Activated CD8-positive, alpha-beta memory T cell treated with anti-CD3 and anti-CD28 coated beads for 48 hours (primary cell): ENCODE data around the gene ZNF302.

ENCODE experiments used
- DNase-seq, 3 experiments: peaks; one replicate each; pipeline ENCODE4 v3.0.0-alpha.2; 2020; ENCODE audit warnings: low read depth in 2 of 3, low spot score in 2 of 3

ZNF302 gene

DNA sequence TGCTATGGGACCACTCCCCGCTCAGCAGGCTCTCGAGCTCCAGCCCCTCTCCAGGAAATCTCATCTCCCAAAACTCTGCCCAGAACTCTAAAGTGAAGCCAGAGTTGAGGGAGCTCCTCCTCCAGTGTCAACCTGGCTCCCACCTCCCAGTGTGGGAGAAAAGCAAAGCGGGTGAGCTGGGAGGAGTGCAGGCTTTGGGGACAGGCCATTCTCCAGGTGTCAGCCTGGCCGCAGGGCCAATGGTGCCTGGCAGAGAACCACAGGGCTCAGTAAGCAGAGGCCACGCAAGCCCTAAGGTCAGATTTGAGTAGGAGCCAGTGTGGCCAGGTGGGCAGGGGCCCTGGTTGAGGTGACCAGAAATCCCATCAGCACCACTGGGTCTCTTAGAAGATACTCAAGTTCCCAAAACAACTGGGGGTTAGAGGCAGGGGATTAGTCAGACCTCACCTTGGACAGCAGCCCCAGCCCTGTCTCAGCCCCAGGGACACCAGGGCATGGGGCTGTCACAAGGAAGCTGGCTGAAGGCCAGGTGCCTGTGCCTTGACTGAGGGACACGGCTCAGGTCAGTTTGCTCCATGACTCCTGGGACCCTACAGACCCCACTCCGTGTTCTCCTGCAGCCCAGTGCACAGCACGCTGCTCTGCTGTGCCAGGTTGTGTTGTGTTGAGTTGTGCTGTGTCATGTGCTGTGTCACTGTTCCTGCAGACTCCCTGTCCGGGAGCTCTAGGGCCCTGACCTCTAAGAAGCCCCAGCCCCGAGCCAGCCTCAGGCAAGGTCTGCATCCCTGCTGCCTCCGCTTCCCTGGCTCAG is 53.7 kb downstream of the ZNF302 start:
- DNase-seq = no peak

DNA sequence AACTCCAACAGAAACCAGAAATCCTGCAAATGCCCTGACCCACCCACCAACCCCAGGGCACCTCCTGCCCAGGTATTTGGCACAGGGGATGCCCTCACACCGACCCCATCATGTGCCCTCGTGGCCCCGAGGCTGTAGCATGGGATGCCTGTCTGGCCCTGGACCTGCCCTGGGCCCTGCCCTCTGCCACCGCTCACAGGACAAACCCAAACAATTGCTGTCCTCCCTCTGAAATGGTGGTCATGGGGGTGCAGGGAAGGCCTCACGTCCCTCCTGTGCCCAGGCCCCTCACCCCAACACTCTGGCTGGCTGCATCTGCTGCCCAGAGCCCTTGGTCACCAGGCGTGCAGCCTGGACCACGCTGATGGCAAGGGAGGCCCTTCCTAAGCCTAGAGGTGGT is 54.5 kb downstream of the ZNF302 start:
- no peak for DNase-seq

DNA sequence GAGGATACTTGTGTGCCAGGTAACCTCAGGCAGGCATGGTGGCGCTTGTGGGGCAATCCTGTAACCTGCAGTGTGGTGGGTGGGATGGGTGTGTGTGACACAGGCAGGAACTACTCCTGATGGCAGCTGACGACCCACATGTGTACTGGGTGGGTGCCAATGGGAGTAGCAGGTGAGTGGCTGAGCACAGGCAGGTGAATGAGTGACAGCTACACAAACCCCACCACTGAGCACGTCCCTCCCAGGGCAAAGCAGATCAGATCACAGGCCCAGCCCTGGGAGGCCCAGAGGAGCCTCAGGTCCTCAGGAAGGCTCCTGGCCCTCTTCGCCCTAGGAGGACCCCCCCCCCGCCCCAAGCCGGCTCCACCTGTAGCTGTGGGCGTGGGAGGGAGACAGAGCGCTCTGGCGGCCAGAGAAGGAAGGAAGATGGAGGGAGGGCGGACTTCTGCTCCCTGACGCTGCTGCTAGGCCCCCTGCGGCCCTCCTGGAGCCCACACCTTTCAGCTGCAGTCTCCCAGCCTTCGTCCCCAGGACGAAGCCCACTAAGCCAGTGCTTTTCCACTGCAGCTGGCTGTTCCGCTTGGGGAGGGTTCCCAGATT is 55.2 kb downstream of the ZNF302 start:
- no peak for DNase-seq

DNA sequence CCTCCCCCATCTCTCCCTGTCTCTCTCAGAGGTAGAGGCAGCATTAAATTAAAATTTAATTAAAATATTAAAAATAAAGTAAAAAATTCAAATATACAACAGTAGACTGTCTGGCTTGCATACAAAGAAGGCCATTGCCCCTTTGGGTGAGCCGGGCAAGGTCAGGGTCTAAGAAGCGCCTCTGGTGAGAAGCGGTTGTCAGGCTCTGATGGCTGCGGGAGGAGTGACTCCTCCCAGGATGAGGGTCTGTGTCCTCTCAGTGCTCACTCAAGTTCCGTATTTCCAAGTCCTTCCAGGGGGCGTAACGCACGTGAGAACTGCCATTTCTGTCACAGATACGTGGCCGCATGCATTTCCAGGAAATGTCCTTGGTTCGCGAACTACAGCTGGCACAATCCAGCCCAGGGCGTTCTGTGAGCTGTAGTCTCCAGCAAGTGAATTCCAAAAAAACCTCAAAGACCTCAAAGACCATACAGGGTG is 55.8 kb downstream of the ZNF302 start:
- no peak for DNase-seq

DNA sequence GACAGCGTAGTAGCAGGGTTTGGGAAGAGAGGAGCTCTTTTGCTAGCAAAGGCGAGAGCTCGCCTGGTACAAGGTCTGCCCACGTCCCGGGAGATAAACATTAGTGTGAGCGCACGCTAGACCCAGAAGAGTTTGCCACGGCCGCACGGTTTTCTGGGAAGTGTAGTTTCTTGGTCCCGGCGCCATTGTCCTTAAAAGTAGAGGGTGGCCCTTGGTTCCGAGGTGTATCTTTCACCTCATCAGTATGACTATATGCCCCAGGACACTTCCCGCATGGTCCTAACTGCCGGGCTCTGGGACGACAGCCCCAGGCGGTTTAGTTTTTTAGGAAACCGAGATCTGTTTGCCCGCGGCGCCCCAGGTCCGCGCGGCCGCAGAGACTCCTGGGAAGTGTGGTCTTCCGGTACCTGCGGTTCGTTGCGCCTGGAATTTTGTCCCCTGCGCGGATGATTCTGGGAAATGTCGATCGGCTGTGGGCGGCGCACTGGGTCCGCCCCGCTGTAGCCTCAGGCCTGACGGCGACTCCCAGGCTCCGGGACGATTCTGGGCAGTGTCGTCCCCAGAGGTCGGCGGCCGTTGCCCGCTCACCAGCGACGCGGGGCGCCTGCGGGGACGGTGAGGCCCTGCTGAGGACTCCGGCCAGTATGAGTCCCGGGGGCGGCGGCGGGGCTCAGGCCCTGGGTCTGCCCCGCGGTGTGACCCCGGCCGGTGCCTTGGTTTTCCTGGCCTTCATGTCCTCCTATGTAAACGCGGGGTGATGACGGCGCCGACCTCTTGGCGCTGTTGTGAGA is 56.5 kb downstream of the ZNF302 start, which contains the start of gene ZNF181:
Gene ZNF181 (plus strand): TSS at position 498 of the 791 bp plus-strand sequence. CDS start 795 bp downstream, outside the sequence.
- DNase-seq = peak; percentile 56 to 65 (median 64)

DNA sequence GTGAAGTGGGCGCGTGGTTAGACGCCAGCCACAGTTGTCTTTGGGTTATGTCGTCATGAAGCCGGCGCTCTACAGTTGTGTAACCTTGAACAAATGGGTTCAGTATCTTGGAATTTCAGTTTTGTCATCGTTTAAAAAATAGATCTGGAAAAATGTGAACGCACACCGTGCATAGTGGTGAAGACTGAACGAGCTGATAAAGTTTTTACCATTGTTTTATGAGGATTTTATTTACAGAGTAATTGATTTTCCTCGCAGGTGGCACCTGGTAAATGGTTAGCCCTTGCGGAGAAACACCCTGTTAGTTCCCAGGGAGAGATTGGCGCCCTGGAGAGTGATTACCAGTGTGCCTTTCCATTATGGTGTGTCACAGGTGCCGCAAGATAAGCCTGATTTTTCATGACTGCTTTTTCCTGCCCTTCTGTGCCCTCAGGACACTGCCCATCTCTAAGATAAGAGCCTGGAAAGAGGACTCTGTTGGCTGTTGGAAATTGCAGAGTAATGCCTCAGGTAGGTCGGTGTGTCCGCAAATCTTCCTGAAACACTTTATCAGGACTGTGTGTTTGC is 57.1 kb downstream of the ZNF302 start:
- DNase-seq = no peak
